ENCODE measurements around the gene NFIA.

NFIA gene

GRCh38 chr1:61097317-61097716, 15.0 kb downstream of the NFIA start:
- no peaks in the 10 kb centered on the region for H3K9me3 Mint-ChIP-seq
- no peak overlapping the region for H3K27ac Mint-ChIP-seq
- H3K27me3 Mint-ChIP-seq, result no peaks in the 10 kb centered on the region
- no peak overlapping the region for H3K4me3 Mint-ChIP-seq
- DNase-seq, result no peak
- no peaks in the 10 kb centered on the region for H3K36me3 Mint-ChIP-seq
- H3K4me1 Mint-ChIP-seq, result no peaks in the 10 kb centered on the region
- CTCF ChIA-PET, result no interaction called here

DNA sequence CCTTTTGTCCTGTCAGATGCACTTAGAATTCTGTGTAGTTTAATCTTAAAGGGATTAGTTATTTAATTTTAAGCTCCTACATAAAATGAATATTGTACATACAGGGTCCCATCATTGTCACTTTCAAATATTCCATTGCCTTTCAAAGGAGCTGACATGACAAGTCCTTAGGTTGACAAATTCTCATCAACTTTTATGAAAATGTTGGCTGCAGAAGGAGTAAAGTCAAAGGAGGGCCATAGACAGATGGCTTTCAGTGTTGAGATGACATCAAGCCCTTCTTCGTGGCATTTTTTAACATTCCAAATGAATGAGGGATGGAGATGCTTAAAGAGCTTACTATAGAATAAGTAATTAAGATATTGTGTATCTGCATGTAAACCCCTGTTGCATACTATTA, 15.4 kb downstream of the NFIA start:
- H3K4me3 Mint-ChIP-seq, result no peak overlapping the region
- CTCF ChIA-PET, result no interaction called here
- no peak for DNase-seq
- no peaks in the 10 kb centered on the region for H3K36me3 Mint-ChIP-seq
- no peaks in the 10 kb centered on the region for H3K27me3 Mint-ChIP-seq
- no peak overlapping the region for H3K27ac Mint-ChIP-seq
- no peaks in the 10 kb centered on the region for H3K4me1 Mint-ChIP-seq
- H3K9me3 Mint-ChIP-seq, result no peaks in the 10 kb centered on the region

GRCh38 chr1:61098333-61098732, 16.0 kb downstream of the NFIA start:
- no peak overlapping the region for H3K4me3 Mint-ChIP-seq
- no peaks in the 10 kb centered on the region for H3K9me3 Mint-ChIP-seq
- DNase-seq, result no peak
- CTCF ChIA-PET, result no interaction called here
- no peak overlapping the region for H3K27ac Mint-ChIP-seq
- no peaks in the 10 kb centered on the region for H3K27me3 Mint-ChIP-seq
- H3K4me1 Mint-ChIP-seq, result no peaks in the 10 kb centered on the region
- H3K36me3 Mint-ChIP-seq, result no peaks in the 10 kb centered on the region

DNA sequence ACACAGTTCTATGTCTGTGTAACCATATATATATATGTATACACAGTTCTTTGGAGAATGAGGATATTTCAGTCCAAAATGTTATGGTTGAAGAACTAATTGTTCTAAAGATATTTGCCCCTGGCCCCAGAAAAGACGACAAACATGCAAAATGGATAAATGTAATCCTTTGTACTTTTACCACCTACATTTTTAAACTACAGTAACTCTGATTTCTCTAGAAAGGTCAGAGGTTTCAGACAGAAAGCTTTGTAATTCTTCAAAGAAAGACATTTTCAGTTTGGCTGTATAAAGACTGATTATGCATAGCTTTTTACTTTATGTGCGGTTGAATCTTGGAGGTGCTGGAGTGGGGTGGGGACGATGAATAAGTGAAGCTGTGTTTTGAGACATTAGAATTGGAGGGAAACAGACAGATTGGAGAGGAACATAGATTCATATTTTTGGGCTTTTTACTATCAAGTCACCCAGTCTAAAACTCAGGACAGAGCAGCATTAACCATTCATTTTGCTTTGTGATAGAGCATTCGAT, 16.6 kb downstream of the NFIA start:
- no peak overlapping the region for H3K4me3 Mint-ChIP-seq
- H3K27ac Mint-ChIP-seq, result no peak overlapping the region
- no peaks in the 10 kb centered on the region for H3K36me3 Mint-ChIP-seq
- CTCF ChIA-PET, result no interaction called here
- H3K9me3 Mint-ChIP-seq, result no peaks in the 10 kb centered on the region
- H3K27me3 Mint-ChIP-seq, result no peaks in the 10 kb centered on the region
- DNase-seq, result no peak
- no peaks in the 10 kb centered on the region for H3K4me1 Mint-ChIP-seq

DNA sequence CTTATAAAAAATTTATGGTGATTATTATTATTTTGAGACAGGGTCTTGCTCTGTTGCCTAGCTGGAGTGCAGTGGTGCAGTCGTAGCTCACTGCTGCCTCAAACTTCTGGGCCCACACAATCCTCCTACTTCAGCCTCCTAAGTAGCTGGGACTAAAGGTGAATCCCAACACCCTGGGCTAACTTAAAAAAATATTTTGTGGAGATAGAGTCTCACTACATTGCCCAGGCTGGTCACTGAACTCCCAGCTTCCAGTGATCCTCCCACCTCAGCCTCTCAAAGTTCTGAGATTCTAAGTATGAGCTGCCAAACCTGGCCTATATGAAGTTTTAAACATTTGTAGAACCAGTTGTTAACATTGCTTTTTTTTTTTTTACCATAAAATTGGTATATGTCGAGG, 18.2 kb downstream of the NFIA start:
- no peak overlapping the region for H3K4me3 Mint-ChIP-seq
- no peak for DNase-seq
- no peaks in the 10 kb centered on the region for H3K36me3 Mint-ChIP-seq
- H3K4me1 Mint-ChIP-seq, result no peaks in the 10 kb centered on the region
- CTCF ChIA-PET, result no interaction called here
- H3K9me3 Mint-ChIP-seq, result no peaks in the 10 kb centered on the region
- H3K27me3 Mint-ChIP-seq, result no peaks in the 10 kb centered on the region
- H3K27ac Mint-ChIP-seq, result no peak overlapping the region

DNA sequence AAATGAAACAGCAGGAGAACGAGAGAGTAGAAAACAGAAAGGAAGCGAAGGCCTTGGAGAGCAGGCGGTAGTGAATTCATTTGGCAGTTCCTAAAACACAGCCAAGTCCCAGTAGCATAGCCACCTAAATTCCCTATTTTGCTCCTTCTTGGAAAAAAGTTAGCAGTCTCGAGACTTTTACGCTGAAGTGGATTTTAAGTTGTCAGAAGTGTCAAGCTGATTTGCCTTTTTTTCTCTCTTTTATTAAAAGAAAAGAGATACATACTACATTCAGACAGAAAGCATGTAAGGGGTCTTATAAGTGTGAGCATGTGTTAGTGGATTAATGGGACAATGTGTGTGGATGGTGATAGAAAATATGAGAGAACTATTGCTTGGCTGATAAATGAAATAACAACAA, 19.2 kb downstream of the NFIA start:
- H3K27me3 Mint-ChIP-seq, result no peaks in the 10 kb centered on the region
- no peaks in the 10 kb centered on the region for H3K4me1 Mint-ChIP-seq
- no peak overlapping the region for H3K4me3 Mint-ChIP-seq
- CTCF ChIA-PET, result no interaction called here
- no peak overlapping the region for H3K27ac Mint-ChIP-seq
- no peaks in the 10 kb centered on the region for H3K36me3 Mint-ChIP-seq
- DNase-seq, result no peak
- no peaks in the 10 kb centered on the region for H3K9me3 Mint-ChIP-seq

DNA sequence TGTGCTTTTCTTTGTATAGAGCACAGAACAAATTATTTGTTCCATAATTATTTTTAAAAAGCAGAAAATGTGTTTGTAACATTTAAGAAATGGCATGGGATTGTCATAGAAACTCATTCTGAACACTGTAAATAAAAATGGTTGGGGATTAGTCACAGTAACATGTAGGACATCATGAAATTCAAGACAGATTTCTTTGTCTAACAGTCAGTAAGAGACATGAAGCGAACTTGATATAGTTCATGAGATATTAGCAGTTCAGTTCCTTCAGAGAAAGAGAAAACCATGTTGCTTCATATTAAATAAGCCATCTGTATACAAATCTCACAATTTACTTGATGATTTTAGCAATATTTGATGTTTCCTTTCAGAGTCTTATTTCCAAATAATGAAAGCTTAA, 19.7 kb downstream of the NFIA start:
- Mint-ChIP-seq H3K4me1 (no peaks in the 10 kb centered on the region), H3K27ac (no peak overlapping the region)
- CTCF ChIA-PET, result no interaction called here

DNA sequence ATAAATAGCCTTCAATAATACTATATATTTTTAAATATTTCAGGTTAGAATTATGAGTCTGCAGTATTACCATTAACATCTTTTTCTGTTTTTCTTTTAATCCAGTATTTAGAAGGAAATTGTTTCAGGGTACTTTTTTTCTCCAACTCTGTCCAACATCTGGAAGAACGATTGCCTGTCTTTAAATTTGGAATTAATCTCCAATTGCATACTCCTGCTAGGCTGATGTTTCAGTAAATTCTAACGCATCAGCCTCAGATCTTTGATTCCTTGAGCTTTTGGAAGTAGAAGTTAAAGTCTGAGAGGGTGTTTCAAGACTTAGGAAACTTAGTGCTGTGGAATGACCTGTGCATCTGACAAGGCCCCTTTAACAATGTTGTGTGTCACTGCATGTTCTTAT, 20.3 kb downstream of the NFIA start:
- Mint-ChIP-seq H3K27ac (no peak overlapping the region), H3K36me3 (no peaks in the 10 kb centered on the region), H3K9me3 (no peaks in the 10 kb centered on the region), H3K4me1 (no peaks in the 10 kb centered on the region), H3K27me3 (no peaks in the 10 kb centered on the region), H3K4me3 (no peak overlapping the region)
- DNase-seq, result no peak
- CTCF ChIA-PET, result no interaction called here

More for the DNA sequence above, 19.7 kb downstream of the NFIA start:
- H3K27me3 Mint-ChIP-seq, result no peaks in the 10 kb centered on the region
- H3K4me3 Mint-ChIP-seq, result no peak overlapping the region
- no peak for DNase-seq
- no peaks in the 10 kb centered on the region for H3K36me3 Mint-ChIP-seq
- no peaks in the 10 kb centered on the region for H3K9me3 Mint-ChIP-seq

DNA sequence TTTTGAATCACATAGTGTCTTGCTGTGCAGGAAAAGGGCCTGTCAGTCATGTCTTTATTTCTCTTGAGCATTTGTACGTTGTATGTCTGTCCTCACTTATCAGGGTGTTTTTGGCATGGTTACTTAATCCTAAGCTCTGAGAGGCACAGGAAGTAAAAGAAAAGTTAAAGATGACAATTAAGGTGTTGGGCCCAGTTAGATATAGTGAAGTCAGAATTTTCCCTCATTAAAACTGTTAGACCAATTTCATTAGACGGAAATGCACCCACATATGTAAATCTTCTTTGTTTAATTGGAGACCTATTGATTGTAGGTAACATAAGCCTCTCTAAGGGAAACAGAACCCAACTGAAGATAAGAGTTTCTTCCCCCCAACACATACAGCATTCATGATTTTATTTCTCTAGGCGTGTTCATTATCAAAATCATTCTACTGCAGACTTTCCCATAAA, 21.9 kb downstream of the NFIA start:
- no peak overlapping the region for H3K4me3 Mint-ChIP-seq
- H3K27me3 Mint-ChIP-seq, result no peaks in the 10 kb centered on the region
- no peaks in the 10 kb centered on the region for H3K36me3 Mint-ChIP-seq
- no peaks in the 10 kb centered on the region for H3K9me3 Mint-ChIP-seq
- no peaks in the 10 kb centered on the region for H3K4me1 Mint-ChIP-seq
- no peak overlapping the region for H3K27ac Mint-ChIP-seq
- DNase-seq, result no peak
- CTCF ChIA-PET, result no interaction called here

GRCh38 chr1:61107638-61108037, 25.3 kb downstream of the NFIA start:
- Mint-ChIP-seq H3K4me3 (no peak overlapping the region), H3K36me3 (no peaks in the 10 kb centered on the region), H3K27me3 (no peaks in the 10 kb centered on the region), H3K9me3 (no peaks in the 10 kb centered on the region), H3K4me1 (no peaks in the 10 kb centered on the region), H3K27ac (no peak overlapping the region)
- CTCF ChIA-PET, result no interaction called here
- no peak for DNase-seq

DNA sequence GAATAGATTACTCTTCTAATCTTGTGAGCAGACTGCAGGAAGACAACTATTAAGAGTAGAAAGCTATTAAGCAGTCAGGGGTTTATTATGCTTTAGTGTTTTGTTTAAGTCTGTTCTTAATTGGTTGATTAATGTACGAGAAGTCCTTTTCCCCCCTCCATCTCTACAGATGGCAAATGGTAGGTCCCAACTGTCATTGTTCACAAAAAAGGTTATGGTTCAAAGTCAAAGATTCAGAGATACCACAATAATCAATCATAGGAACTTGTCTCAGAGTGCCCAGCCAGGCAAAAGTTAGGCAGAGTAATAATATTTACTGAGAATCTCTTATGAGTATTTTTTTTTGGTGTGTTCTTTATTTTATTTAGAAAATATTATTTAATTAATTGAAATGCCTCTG, 26.8 kb downstream of the NFIA start:
- Mint-ChIP-seq H3K4me3 (no peak overlapping the region), H3K27ac (no peak overlapping the region), H3K4me1 (no peaks in the 10 kb centered on the region), H3K36me3 (no peaks in the 10 kb centered on the region), H3K27me3 (no peaks in the 10 kb centered on the region), H3K9me3 (no peaks in the 10 kb centered on the region)
- DNase-seq, result no peak
- CTCF ChIA-PET, result no interaction called here

- no peak overlapping the region for H3K4me3 Mint-ChIP-seq
- DNase-seq, result no peak
- H3K27me3 Mint-ChIP-seq, result no peaks in the 10 kb centered on the region
- H3K27ac Mint-ChIP-seq, result no peak overlapping the region
- no peaks in the 10 kb centered on the region for H3K9me3 Mint-ChIP-seq
- H3K4me1 Mint-ChIP-seq, result no peaks in the 10 kb centered on the region
- CTCF ChIA-PET, result no interaction called here
- H3K36me3 Mint-ChIP-seq, result no peaks in the 10 kb centered on the region
Observed at GRCh38 chr1:61109910-61110309, 27.5 kb downstream of the NFIA start.

GRCh38 chr1:61110554-61110953, 28.2 kb downstream of the NFIA start:
- no peaks in the 10 kb centered on the region for H3K4me1 Mint-ChIP-seq
- no peak overlapping the region for H3K4me3 Mint-ChIP-seq
- no peaks in the 10 kb centered on the region for H3K9me3 Mint-ChIP-seq
- no peaks in the 10 kb centered on the region for H3K36me3 Mint-ChIP-seq
- CTCF ChIA-PET, result no interaction called here
- no peak overlapping the region for H3K27ac Mint-ChIP-seq
- H3K27me3 Mint-ChIP-seq, result no peaks in the 10 kb centered on the region
- DNase-seq, result no peak

- Mint-ChIP-seq H3K27me3 (no peaks in the 10 kb centered on the region), H3K4me3 (no peak overlapping the region), H3K9me3 (no peaks in the 10 kb centered on the region), H3K4me1 (no peaks in the 10 kb centered on the region), H3K36me3 (no peaks in the 10 kb centered on the region), H3K27ac (no peak overlapping the region)
- DNase-seq, result no peak
- CTCF ChIA-PET, result no interaction called here
Observed at GRCh38 chr1:61111084-61112004, 29.0 kb downstream of the NFIA start.

DNA sequence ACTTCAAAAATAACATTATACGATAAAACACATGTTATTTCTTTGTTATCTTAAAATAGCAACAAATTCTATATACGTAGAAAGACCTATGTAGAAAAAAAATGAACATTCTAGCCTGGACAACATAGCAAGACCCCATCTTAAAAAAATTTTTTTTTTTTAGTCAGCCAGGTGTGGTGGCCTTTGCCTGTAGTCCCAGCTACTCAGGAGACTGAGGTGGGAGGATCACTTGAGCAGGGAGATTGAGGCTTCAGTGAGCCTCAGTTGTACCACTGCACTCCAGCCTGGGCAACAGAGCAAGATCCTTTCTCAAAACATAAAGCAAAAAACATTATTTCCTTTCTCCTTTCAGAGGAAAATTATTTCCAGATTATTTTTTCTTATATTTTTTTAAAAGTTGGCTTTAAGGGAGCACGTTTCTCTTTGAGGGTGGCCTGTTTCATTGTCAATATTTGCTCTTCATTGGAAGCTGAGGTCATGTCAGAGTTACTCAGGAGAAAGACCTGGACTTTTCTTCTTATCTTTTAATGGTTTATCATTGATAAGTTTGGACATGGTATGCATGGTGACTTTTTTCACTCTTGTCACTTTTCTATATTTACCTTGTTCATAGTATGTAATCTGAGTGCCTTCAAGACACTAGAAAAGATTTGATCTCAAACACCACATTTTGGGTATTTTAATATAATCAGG, 32.0 kb downstream of the NFIA start:
- Mint-ChIP-seq H3K4me1 (no peaks in the 10 kb centered on the region), H3K36me3 (no peaks in the 10 kb centered on the region), H3K9me3 (no peaks in the 10 kb centered on the region), H3K27ac (no peak overlapping the region), H3K27me3 (no peaks in the 10 kb centered on the region), H3K4me3 (no peak overlapping the region)
- CTCF ChIA-PET, result no interaction called here
- no peak for DNase-seq

Measured in activated naive CD4-positive, alpha-beta T cell treated with anti-CD3 and anti-CD28 coated beads, Interleukin-2, amount 10 ng/mL, durations not matched to agents 7 days and 5 days (primary cell).